ENCODE results near the gene ST6GALNAC1.
"Not testable (repeated sequence)": the region's sequence is repeated elsewhere in the genome, so short reads cannot be mapped to it uniquely, and the experiment has no call there.

Gene ST6GALNAC1

GRCh38 chr17:76640550-76641380, 2.8 kb downstream of the ST6GALNAC1 start:
- no peak for DNase-seq

GRCh38 chr17:76638263-76638662, 5.3 kb downstream of the ST6GALNAC1 start:
- no peak for DNase-seq

GRCh38 chr17:76636486-76637206, 6.9 kb downstream of the ST6GALNAC1 start:
- not testable (repeated sequence) for DNase-seq

GRCh38 chr17:76635659-76636360, 7.7 kb downstream of the ST6GALNAC1 start:
- no peak for DNase-seq

- DNase-seq, result no peak
These were observed 8.5 kb downstream of the ST6GALNAC1 start for GRCh38 chr17:76635039-76635438.

GRCh38 chr17:76633628-76634328, 9.8 kb downstream of the ST6GALNAC1 start:
- no peak for DNase-seq

- no peak for DNase-seq
These were observed 11.6 kb downstream of the ST6GALNAC1 start for GRCh38 chr17:76631821-76632565.

GRCh38 chr17:76630151-76630550, 13.4 kb downstream of the ST6GALNAC1 start:
- no peak for DNase-seq

- no peak for DNase-seq
These were observed 16.0 kb downstream of the ST6GALNAC1 start for GRCh38 chr17:76627510-76627909.

GRCh38 chr17:76626442-76626841, 17.1 kb downstream of the ST6GALNAC1 start:
- no peak for DNase-seq

- no peak for DNase-seq
These were observed 18.1 kb downstream of the ST6GALNAC1 start for GRCh38 chr17:76625496-76625895.

GRCh38 chr17:76623271-76624146, 20.0 kb downstream of the ST6GALNAC1 start:
- DNase-seq, result peak; percentile 81

- DNase-seq, result no peak
These were observed 25.7 kb downstream of the ST6GALNAC1 start for GRCh38 chr17:76617838-76618237.

GRCh38 chr17:76614912-76615617, 28.5 kb downstream of the ST6GALNAC1 start:
- DNase-seq, result no peak

GRCh38 chr17:76614064-76614759, 29.3 kb downstream of the ST6GALNAC1 start:
- peak; percentile 32 for DNase-seq

GRCh38 chr17:76612977-76613851, 30.3 kb downstream of the ST6GALNAC1 start:
- no peak for DNase-seq

- no peak for DNase-seq
These were observed 31.1 kb downstream of the ST6GALNAC1 start for GRCh38 chr17:76612465-76612864.

GRCh38 chr17:76611758-76612157, 31.8 kb downstream of the ST6GALNAC1 start:
- no peak for DNase-seq
